Loucy (cell line): ENCODE data around the gene MRPS34.

Source experiments
- H2AFZ ChIP-seq: fragments of 200-600 bp; sonication (generic); 2 replicates; pipeline ENCODE4 v1.6.0; 2016; ENCODE audit warnings: antibody characterized with exemption, mild to moderate bottlenecking, low read length, moderate library complexity
- H3F3A ChIP-seq: fragments of 200-600 bp; 2 replicates; pipeline ENCODE4 v1.6.0; 2016; ENCODE audit warnings: antibody characterized with exemption, low read depth, mild to moderate bottlenecking
- H3K27me3 ChIP-seq: fragments of 200-600 bp; sonication (generic); 2 replicates; pipeline ENCODE4 v1.6.1; 2014; ENCODE audit warnings: low read length, mild to moderate bottlenecking; ENCODE audit not compliant: insufficient read depth, poor library complexity, severe bottlenecking
- H3K36me3 ChIP-seq: fragments of 200-600 bp; sonication (generic); 2 replicates; pipeline ENCODE4 v1.6.1; 2016; ENCODE audit warnings: low read length; ENCODE audit not compliant: insufficient read depth
- H3K4me1 ChIP-seq: fragments of 200-600 bp; sonication (generic); 2 replicates; pipeline ENCODE4 v1.5.1; 2014; ENCODE audit warnings: low read length, mild to moderate bottlenecking; ENCODE audit not compliant: insufficient read depth, poor library complexity, severe bottlenecking
- H3K4me2 ChIP-seq: fragments of 200-600 bp; sonication (generic); 2 replicates; pipeline ENCODE4 v1.6.0; 2014; ENCODE audit warnings: antibody characterized with exemption, low read length, low read depth, mild to moderate bottlenecking; ENCODE audit not compliant: poor library complexity, severe bottlenecking
- H3K4me3 ChIP-seq: fragments of 200-600 bp; sonication (generic); 2 replicates; pipeline ENCODE4 v1.5.1; 2014; ENCODE audit warnings: low read length, mild to moderate bottlenecking, mixed read lengths; ENCODE audit not compliant: poor library complexity, severe bottlenecking
- H3K79me2 ChIP-seq: fragments of 200-600 bp; sonication (generic); 2 replicates; pipeline ENCODE4 v1.6.1; 2014; ENCODE audit warnings: low read length; ENCODE audit not compliant: insufficient read depth
- H3K9ac ChIP-seq: fragments of 200-600 bp; sonication (generic); 2 replicates; pipeline ENCODE4 v1.6.0; 2014; ENCODE audit warnings: mild to moderate bottlenecking, low read depth, low read length, moderate library complexity; ENCODE audit not compliant: poor library complexity, severe bottlenecking
- H3K9me2 ChIP-seq: fragments of 200-600 bp; sonication (generic); replicated peaks from 2 replicates; pipeline ENCODE4 v1.6.1; 2016; ENCODE audit warnings: low read depth, low read length, mixed read lengths
- H3K9me3 ChIP-seq: fragments of 200-600 bp; sonication (generic); 2 replicates; pipeline ENCODE4 v1.6.1; 2014; ENCODE audit warnings: mild to moderate bottlenecking, antibody characterized with exemption, low read length, low read depth; ENCODE audit not compliant: insufficient read depth
- H4K20me1 ChIP-seq: fragments of 200-600 bp; sonication (generic); 2 replicates; pipeline ENCODE4 v1.6.0; 2014; ENCODE audit warnings: antibody characterized with exemption, low read length, mild to moderate bottlenecking; ENCODE audit not compliant: insufficient read depth, poor library complexity, severe bottlenecking
- EZH2phosphoT487 ChIP-seq: fragments of 200-600 bp; IDR thresholded peaks from 2 replicates; pipeline ENCODE4 v1.6.1; 2018; ENCODE audit warnings: antibody characterized with exemption, mild to moderate bottlenecking, moderate library complexity, borderline replicate concordance
- TF ChIP-seq, protein P1 (sequence below): fragments of 200-600 bp; sonication (generic); conservative IDR thresholded peaks from 2 replicates; pipeline ENCODE4 v1.5.1; 2014; ENCODE audit warnings: mild to moderate bottlenecking, antibody characterized with exemption, low read length

Gene MRPS34

DNA sequence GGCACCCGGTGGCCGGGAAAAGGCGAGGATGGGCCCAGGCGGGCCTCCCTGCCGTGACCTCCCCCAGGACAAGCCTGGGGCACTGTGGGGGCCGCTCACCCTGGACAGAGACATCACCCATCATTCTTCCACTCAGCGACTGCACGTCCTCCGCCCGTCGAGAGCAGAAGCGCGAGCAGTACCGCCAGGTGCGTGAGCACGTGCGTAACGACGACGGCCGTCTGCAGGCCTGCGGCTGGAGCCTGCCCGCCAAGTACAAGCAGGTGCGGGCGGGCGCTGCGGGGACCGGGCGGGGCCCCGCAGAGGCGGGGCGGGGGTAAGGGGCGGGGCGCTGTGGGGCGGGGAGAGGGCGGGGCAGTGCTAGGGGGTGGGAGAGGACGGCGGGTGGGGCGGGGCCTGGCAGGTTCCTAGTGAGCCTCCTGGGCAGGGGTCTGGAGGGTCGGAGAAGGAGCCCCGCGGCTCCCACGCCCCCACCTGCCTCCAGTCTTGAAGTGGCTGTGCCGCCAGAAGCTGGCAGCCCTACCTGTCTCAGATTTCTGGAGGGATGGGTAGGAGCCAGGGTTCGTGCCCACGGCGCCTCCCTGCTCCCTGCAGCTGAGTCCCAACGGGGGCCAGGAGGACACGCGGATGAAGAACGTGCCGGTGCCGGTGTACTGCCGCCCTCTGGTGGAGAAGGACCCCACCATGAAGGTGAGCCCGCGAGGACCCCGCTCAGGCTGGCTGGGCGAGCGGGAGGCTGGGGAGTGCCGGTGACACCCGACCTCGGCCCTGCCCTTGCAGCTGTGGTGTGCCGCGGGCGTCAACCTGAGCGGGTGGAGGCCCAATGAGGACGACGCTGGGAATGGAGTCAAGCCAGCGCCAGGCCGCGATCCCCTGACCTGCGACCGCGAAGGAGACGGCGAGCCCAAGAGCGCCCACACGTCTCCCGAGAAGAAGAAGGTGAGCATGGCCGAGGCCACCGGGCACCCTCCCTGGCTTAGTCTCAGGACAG, 9.1 kb downstream of the MRPS34 start:
- Histone ChIP-seq H3K4me3 (no peak overlapping the region), H3K9ac (no peak overlapping the region)

DNA sequence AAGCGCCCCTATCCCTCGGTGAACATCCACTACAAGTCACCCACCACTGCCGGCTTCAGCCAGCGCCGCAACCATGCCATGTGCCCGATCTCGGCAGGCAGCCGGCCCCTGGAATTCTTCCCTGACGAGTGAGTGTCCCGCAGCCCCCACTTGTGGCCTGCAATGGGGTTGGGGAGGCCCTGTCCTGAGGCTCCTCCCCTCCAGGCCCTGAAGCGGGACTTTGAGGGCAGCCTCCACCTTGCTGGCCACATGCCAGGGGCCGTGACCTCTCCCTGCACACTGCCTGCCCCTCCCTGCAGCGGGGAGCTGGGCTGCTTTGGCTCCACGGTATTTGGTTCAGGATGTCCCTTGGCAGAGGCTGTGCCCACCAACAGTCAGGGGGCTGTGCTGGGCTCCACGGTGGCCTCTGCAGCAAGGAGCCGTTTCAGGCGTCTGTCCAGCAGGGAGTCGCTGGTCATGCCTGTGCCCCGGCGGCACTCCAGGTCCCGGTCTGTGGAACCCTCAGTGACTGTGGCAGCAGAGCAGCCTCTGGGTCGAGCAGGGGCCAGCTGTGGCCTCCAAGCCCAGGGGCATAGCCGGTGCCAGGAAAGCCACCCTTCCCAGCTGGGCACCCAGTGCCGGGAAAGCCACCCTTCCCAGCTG, 9.9 kb downstream of the MRPS34 start:
- Histone ChIP-seq H3K4me1 (no peaks in the 10 kb centered on the region), H3K4me2 (no peak overlapping the region), H3K4me3 (no peak overlapping the region), H3F3A (no peaks in the 10 kb centered on the region), H3K9me3 (no peaks in the 10 kb centered on the region), H3K9ac (no peak overlapping the region), H3K79me2 (no peaks in the 10 kb centered on the region), H3K36me3 (no peaks in the 10 kb centered on the region), H4K20me1 (no peaks in the 10 kb centered on the region), H3K9me2 (no peaks in the 10 kb centered on the region), H3K27me3 (no peaks in the 10 kb centered on the region), H2AFZ (no peak overlapping the region)
- TF ChIP-seq EZH2phosphoT487, result no peak
- TF ChIP-seq, protein P1, sequence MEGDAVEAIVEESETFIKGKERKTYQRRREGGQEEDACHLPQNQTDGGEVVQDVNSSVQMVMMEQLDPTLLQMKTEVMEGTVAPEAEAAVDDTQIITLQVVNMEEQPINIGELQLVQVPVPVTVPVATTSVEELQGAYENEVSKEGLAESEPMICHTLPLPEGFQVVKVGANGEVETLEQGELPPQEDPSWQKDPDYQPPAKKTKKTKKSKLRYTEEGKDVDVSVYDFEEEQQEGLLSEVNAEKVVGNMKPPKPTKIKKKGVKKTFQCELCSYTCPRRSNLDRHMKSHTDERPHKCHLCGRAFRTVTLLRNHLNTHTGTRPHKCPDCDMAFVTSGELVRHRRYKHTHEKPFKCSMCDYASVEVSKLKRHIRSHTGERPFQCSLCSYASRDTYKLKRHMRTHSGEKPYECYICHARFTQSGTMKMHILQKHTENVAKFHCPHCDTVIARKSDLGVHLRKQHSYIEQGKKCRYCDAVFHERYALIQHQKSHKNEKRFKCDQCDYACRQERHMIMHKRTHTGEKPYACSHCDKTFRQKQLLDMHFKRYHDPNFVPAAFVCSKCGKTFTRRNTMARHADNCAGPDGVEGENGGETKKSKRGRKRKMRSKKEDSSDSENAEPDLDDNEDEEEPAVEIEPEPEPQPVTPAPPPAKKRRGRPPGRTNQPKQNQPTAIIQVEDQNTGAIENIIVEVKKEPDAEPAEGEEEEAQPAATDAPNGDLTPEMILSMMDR, result no peak

More for the DNA sequence above, 9.1 kb downstream of the MRPS34 start:
- no peak overlapping the region for H2AFZ ChIP-seq
- H4K20me1 ChIP-seq, result no peaks in the 10 kb centered on the region
- H3K27me3 ChIP-seq, result no peaks in the 10 kb centered on the region
- TF ChIP-seq EZH2phosphoT487, result no peak
- TF ChIP-seq, protein P1, result no peak
- no peak overlapping the region for H3K4me2 ChIP-seq
- H3K9me2 ChIP-seq, result no peaks in the 10 kb centered on the region
- H3K79me2 ChIP-seq, result no peaks in the 10 kb centered on the region
- no peaks in the 10 kb centered on the region for H3F3A ChIP-seq
- H3K9me3 ChIP-seq, result no peaks in the 10 kb centered on the region
- no peaks in the 10 kb centered on the region for H3K36me3 ChIP-seq
- H3K4me1 ChIP-seq, result no peaks in the 10 kb centered on the region

DNA sequence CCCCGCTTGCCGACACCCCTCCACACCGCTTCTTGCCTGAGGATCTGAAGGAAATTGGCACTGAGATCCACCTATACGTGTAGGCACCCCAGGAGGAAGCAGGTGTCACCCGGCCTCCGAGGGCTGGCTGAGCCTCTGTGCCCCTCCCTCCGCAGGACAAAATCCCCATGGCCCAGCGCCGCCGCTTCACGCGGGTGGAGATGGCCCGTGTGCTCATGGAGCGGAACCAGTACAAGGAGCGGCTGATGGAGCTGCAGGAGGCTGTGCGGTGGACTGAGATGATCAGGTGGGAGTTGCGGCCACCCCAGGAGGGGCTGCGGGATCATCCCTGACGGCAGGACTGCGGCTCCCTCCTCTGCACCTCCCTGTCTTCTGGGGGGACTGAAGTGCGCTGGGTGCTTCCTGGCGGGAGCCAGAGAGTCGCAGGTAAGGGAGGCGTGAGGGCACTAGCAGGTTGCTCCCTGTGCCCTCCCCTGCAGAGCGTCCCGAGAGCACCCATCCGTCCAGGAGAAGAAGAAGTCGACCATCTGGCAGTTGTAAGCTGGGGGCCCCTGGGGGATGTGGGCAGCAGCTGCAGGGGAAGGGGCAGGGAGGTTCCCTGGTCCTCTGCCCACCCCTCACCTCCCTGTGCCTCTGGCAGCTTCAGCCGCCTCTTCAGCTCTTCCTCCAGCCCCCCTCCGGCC, 10.6 kb downstream of the MRPS34 start:
- Histone ChIP-seq H4K20me1 (no peaks in the 10 kb centered on the region), H3K4me2 (no peak overlapping the region), H3K4me1 (no peaks in the 10 kb centered on the region), H3K36me3 (no peaks in the 10 kb centered on the region), H3K9me3 (no peaks in the 10 kb centered on the region), H3K79me2 (no peaks in the 10 kb centered on the region), H3K9ac (no peak overlapping the region), H2AFZ (no peak overlapping the region), H3K27me3 (no peaks in the 10 kb centered on the region), H3K4me3 (no peak overlapping the region), H3F3A (no peaks in the 10 kb centered on the region), H3K9me2 (no peaks in the 10 kb centered on the region)
- no peak for TF ChIP-seq EZH2phosphoT487
- TF ChIP-seq, protein P1, result no peak
